ENCODE results near the gene BIN1. TPM values are rescaled to one million over a fixed set of nuclear protein-coding genes. Genes with fewer than 3 reads are reported as not detected.

BIN1 gene
- total and polyA plus RNA-seq, 2 donors (not counting 1 experiment from before 2014, with no cell fraction given), result 90.6 to 92.3 TPM

- no peak overlapping the region for H3K4me2 ChIP-seq (replicated peaks; ENCODE audit: low read depth, low read length, poor library complexity, severe bottlenecking)
- ChIA-PET CTCF (interaction anchor here (1.1 to 1.2 kb wide), 2 partner anchors 10 to 13 kb away, joined by 3 to 4 read pairs; no protein-coding TSS in a partner anchor), POLR2A (no interaction called here)
- no peak overlapping the region for H3K4me3 Mint-ChIP-seq
- H3K4me3 ChIP-seq (ENCODE audit: control extremely low read depth in 1 of 5, extremely low read depth in 1 of 5, insufficient read depth in 1 of 5, low read depth in 2 of 5, low read length in 4 of 5), result no peak overlapping the region
- H3K4me1 Mint-ChIP-seq, result peaks cover 9% of the 10 kb centered on the region
- no peaks in the 10 kb centered on the region for H3K36me3 ChIP-seq (replicated peaks in 1 of 2; ENCODE audit: control extremely low read depth in 1 of 2, control insufficient read depth in 1 of 2, extremely low read depth in 1 of 2, insufficient read depth in 2 of 2, low read length in 1 of 2)
- ATAC-seq (ENCODE audit: low read depth), result peak; percentile 28
- H3K27me3 Mint-ChIP-seq, result no peaks in the 10 kb centered on the region
- no peaks in the 10 kb centered on the region for H3K9me3 Mint-ChIP-seq (ENCODE audit: insufficient read depth)
- intact Hi-C loops (cut with micrococcal nuclease), result no loop called here
- H3K79me2 ChIP-seq (ENCODE audit: control insufficient read depth, insufficient read depth, low read length), result no peaks in the 10 kb centered on the region
- no peak overlapping the region for H2AFZ ChIP-seq (ENCODE audit: insufficient read depth, low read depth, low read length, poor library complexity, severe bottlenecking)
- no peak for DNase-seq
- no peak overlapping the region for H3K27ac Mint-ChIP-seq
- peaks cover 0 to 6% of the 10 kb centered on the region in 2 donors for H3K4me1 ChIP-seq (ENCODE audit: control insufficient read depth in 2 of 2, insufficient read depth in 2 of 2, low read length in 2 of 2)
- no peak overlapping the region for H3K27ac ChIP-seq (ENCODE audit: low read length in 2 of 2)
- 79% methylated on average over 14 of the region's 14 CpGs for WGBS (ENCODE audit: insufficient coverage)
- H4K20me1 ChIP-seq (ENCODE audit: control insufficient read depth, insufficient read depth, low read length, poor library complexity, severe bottlenecking), result no peaks in the 10 kb centered on the region
- no peak overlapping the region for H3K9ac ChIP-seq (ENCODE audit: low read length)
- H3K9me3 ChIP-seq (ENCODE audit: control extremely low read depth in 1 of 3, control insufficient read depth in 2 of 3, insufficient read depth in 1 of 3, low read length in 2 of 3), result peaks cover 0 to 8% (median 0%) of the 10 kb centered on the region in 3 donors
- TF ChIP-seq CTCF (IDR thresholded peaks at IDR 0.05) (no peak), EZH2 (IDR thresholded peaks at IDR 0.05; ENCODE audit: borderline replicate concordance, insufficient read depth, low read depth, low read length, poor library complexity, severe bottlenecking) (no peak)
- no peaks in the 10 kb centered on the region for H3K27me3 ChIP-seq (replicated peaks in 1 of 4; ENCODE audit: control extremely low read depth in 1 of 4, control insufficient read depth in 3 of 4, insufficient read depth in 4 of 4, low read length in 3 of 4)
Observed at GRCh38 chr2:127039387-127040031, 67.4 kb downstream of the BIN1 start.

- Histone ChIP-seq H4K20me1 (ENCODE audit: control insufficient read depth, insufficient read depth, low read length, poor library complexity, severe bottlenecking) (no peaks in the 10 kb centered on the region), H3K4me3 (ENCODE audit: control extremely low read depth in 1 of 5, extremely low read depth in 1 of 5, insufficient read depth in 1 of 5, low read depth in 2 of 5, low read length in 4 of 5) (no peak overlapping the region), H2AFZ (ENCODE audit: insufficient read depth, low read depth, low read length, poor library complexity, severe bottlenecking) (no peak overlapping the region), H3K4me2 (replicated peaks; ENCODE audit: low read depth, low read length, poor library complexity, severe bottlenecking) (no peak overlapping the region), H3K79me2 (ENCODE audit: control insufficient read depth, insufficient read depth, low read length) (no peaks in the 10 kb centered on the region), H3K36me3 (replicated peaks in 1 of 2; ENCODE audit: control extremely low read depth in 1 of 2, control insufficient read depth in 1 of 2, extremely low read depth in 1 of 2, insufficient read depth in 2 of 2, low read length in 1 of 2) (no peaks in the 10 kb centered on the region), H3K9ac (ENCODE audit: low read length) (no peak overlapping the region), H3K4me1 (ENCODE audit: control insufficient read depth in 2 of 2, insufficient read depth in 2 of 2, low read length in 2 of 2) (peaks cover 0 to 6% of the 10 kb centered on the region in 2 donors), H3K27ac (ENCODE audit: low read length in 2 of 2) (no peak overlapping the region), H3K27me3 (replicated peaks in 1 of 4; ENCODE audit: control extremely low read depth in 1 of 4, control insufficient read depth in 3 of 4, insufficient read depth in 4 of 4, low read length in 3 of 4) (no peaks in the 10 kb centered on the region), H3K9me3 (ENCODE audit: control extremely low read depth in 1 of 3, control insufficient read depth in 2 of 3, insufficient read depth in 1 of 3, low read length in 2 of 3) (peaks cover 0 to 5% (median 0%) of the 10 kb centered on the region in 3 donors)
- TF ChIP-seq CTCF (IDR thresholded peaks at IDR 0.05) (no peak), EZH2 (IDR thresholded peaks at IDR 0.05; ENCODE audit: borderline replicate concordance, insufficient read depth, low read depth, low read length, poor library complexity, severe bottlenecking) (no peak)
- no peak overlapping the region for H3K4me3 Mint-ChIP-seq
- no peak overlapping the region for H3K27ac Mint-ChIP-seq
- intact Hi-C loops (cut with micrococcal nuclease), result no loop called here
- peaks cover 9% of the 10 kb centered on the region for H3K4me1 Mint-ChIP-seq
- H3K9me3 Mint-ChIP-seq (ENCODE audit: insufficient read depth), result no peaks in the 10 kb centered on the region
- CTCF ChIA-PET, result no interaction called here
- DNase-seq (no peak), ATAC-seq (ENCODE audit: low read depth) (no peak)
- no peaks in the 10 kb centered on the region for H3K27me3 Mint-ChIP-seq
- POLR2A ChIA-PET, result no interaction called here
Observed at GRCh38 chr2:127037476-127037875, 69.5 kb downstream of the BIN1 start.
